Measurements from ENCODE around the gene RPS6KC1.

DNA sequence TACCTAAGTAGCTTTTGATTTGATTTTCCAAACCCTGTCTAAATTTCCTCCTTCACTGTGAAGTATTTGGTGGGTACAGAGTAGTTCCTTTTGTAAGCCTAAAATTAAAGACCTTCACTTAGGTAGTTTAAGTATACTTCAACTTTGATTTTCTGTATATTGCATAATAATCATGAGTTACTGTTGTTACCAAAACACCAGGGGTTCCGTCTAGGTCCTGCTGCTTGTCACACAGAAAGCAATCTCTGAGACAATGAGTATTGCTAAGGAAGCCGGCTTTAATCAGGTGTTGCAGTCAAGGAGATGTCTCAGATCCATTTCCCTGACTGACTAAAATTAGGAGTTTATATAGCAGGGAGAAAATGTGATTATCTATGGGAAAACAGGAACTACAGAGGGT, 15.3 kb downstream of the RPS6KC1 start:
- no peak for TF ChIP-seq USF2 (IDR thresholded peaks at IDR 0.05; ENCODE audit: low read depth, low read length)
- no peak for TF ChIP-seq SMC3 (IDR thresholded peaks at IDR 0.05; ENCODE audit: low read depth, low read length)
- no peak for TF ChIP-seq CTCF (conservative IDR thresholded peaks at IDR 0.05; ENCODE audit: low read depth, low read length)
- no peak for TF ChIP-seq RAD21 (IDR thresholded peaks at IDR 0.05; ENCODE audit: low read length)
- TF ChIP-seq RCOR1 (IDR thresholded peaks at IDR 0.05; ENCODE audit: insufficient replicate concordance, low read length): no peak
- TF ChIP-seq POLR2A (IDR thresholded peaks at IDR 0.05; ENCODE audit: low read depth, low read length): no peak
- no peak for TF ChIP-seq RFX5 (IDR thresholded peaks at IDR 0.05; ENCODE audit: low read depth, low read length)
- TF ChIP-seq FOS (IDR thresholded peaks at IDR 0.05; ENCODE audit: low read depth, low read length): no peak
- TF ChIP-seq BHLHE40 (IDR thresholded peaks at IDR 0.05; ENCODE audit: low read depth, low read length): no peak
- peak; percentile 43 for TF ChIP-seq CEBPB (IDR thresholded peaks at IDR 0.05; ENCODE audit: low read depth, low read length)
- TF ChIP-seq, protein P1, sequence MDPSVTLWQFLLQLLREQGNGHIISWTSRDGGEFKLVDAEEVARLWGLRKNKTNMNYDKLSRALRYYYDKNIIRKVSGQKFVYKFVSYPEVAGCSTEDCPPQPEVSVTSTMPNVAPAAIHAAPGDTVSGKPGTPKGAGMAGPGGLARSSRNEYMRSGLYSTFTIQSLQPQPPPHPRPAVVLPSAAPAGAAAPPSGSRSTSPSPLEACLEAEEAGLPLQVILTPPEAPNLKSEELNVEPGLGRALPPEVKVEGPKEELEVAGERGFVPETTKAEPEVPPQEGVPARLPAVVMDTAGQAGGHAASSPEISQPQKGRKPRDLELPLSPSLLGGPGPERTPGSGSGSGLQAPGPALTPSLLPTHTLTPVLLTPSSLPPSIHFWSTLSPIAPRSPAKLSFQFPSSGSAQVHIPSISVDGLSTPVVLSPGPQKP (IDR thresholded peaks at IDR 0.05; ENCODE audit: borderline replicate concordance, low read depth, low read length): no peak
- no peak for TF ChIP-seq CHD1 (IDR thresholded peaks at IDR 0.05; ENCODE audit: low read depth, low read length)
- TF ChIP-seq NFE2L2 (IDR thresholded peaks at IDR 0.05; ENCODE audit: low read depth, low read length): no peak
- no peak for TF ChIP-seq MXI1 (IDR thresholded peaks at IDR 0.05; ENCODE audit: borderline replicate concordance, low read depth, low read length)
